ENCODE data around the gene GALK1. TPM values are rescaled to one million over a fixed set of nuclear protein-coding genes. Genes with fewer than 3 reads are reported as not detected.

Gene GALK1
- polyA plus RNA-seq, 2 of the 4 experiments (the other 2 are of a cell fraction), result 20.7 to 54.3 TPM

- 85% methylated on average over 19 of the region's 19 CpGs for WGBS (ENCODE audit: missing lambda C conversion rate)
- POLR2A ChIA-PET, result interaction anchor here (1.0 to 1.6 kb wide), 2 partner anchors 23 to 27 kb away, joined by 3 to 6 read pairs; no protein-coding TSS in a partner anchor
These were observed 12.0 kb downstream of the GALK1 start for GRCh38 chr17:75752802-75753513.

GRCh38 chr17:75752405-75752709 is 12.6 kb downstream of the GALK1 start:
- no peak for FAIRE-seq
- H3K4me2 ChIP-seq, result no peak overlapping the region
- H3K4me3 ChIP-seq, result no peak overlapping the region
- ChIA-PET CTCF (interaction anchor here (0.6 to 43.5 kb wide), 6 partner anchors 8 to 108 kb away, joined by 3 to 1931 read pairs (median 4); partner anchors contain the start of genes GALK1, RECQL5, SAP30BP and SMIM5), POLR2A (interaction anchor here (1.0 kb wide), 1 partner anchor 23 kb away, joined by 3 read pairs; no protein-coding TSS in a partner anchor)
- 93% methylated on average over 10 of the region's 10 CpGs for WGBS (ENCODE audit: missing lambda C conversion rate)
- ATAC-seq, result no peak
- peaks cover 10% of the 10 kb centered on the region for H3K4me1 ChIP-seq
- H3K27ac ChIP-seq, result no peak overlapping the region
- no peak for DNase-seq (ENCODE audit: low read depth in 1 of 2, low spot score in 1 of 2)
- no peak for TF ChIP-seq NPAS2 (CRISPR knock-in tag; IDR thresholded peaks at IDR 0.05; ENCODE audit: borderline replicate concordance)
- no peak for TF ChIP-seq MAZ (IDR thresholded peaks at IDR 0.05; ENCODE audit: borderline replicate concordance, low read depth, low read length)
- no peak for TF ChIP-seq MAFK (IDR thresholded peaks at IDR 0.05; ENCODE audit: partially characterized antibody)
- no peak for TF ChIP-seq BHLHE40 (IDR thresholded peaks at IDR 0.05; ENCODE audit: low read depth, low read length)
- TF ChIP-seq CBX8 (IDR thresholded peaks at IDR 0.05), result no peak
- TF ChIP-seq CBX2 (IDR thresholded peaks at IDR 0.05; ENCODE audit: borderline replicate concordance, low read depth), result no peak
- TF ChIP-seq, protein P1, sequence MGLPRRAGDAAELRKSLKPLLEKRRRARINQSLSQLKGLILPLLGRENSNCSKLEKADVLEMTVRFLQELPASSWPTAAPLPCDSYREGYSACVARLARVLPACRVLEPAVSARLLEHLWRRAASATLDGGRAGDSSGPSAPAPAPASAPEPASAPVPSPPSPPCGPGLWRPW (IDR thresholded peaks at IDR 0.05), result no peak
- no peak for TF ChIP-seq SREBF2 (IDR thresholded peaks at IDR 0.05)
- no peak for TF ChIP-seq JUNB (IDR thresholded peaks at IDR 0.05)
- TF ChIP-seq EHF (CRISPR knock-in tag; IDR thresholded peaks at IDR 0.05), result no peak
- no peaks in the 10 kb centered on the region for H3K9me3 ChIP-seq

More at GRCh38 chr17:75752802-75753513, 12.0 kb downstream of the GALK1 start:
- TF ChIP-seq CEBPB (IDR thresholded peaks at IDR 0.05) (no peak), CBX8 (IDR thresholded peaks at IDR 0.05) (no peak), CHD4 (IDR thresholded peaks at IDR 0.05; ENCODE audit: borderline replicate concordance) (peak; percentile 92), FOSL2 (IDR thresholded peaks at IDR 0.05) (no peak), FOSL2 (CRISPR knock-in tag; IDR thresholded peaks at IDR 0.05) (0 out of 2 replicates have a peak, but pooled peaks have one; percentile 9), HDAC2 (IDR thresholded peaks at IDR 0.05) (peak; percentile 80; the same call in 1 of the 2 replicates), TP53 (CRISPR knock-in tag; IDR thresholded peaks at IDR 0.05) (no peak), HOXB5 (CRISPR knock-in tag; IDR thresholded peaks at IDR 0.05) (no peak), EP300 (IDR thresholded peaks at IDR 0.05) (no peak), ESRRA (IDR thresholded peaks at IDR 0.05; ENCODE audit: borderline replicate concordance, low read length) (no peak), KDM1A (IDR thresholded peaks at IDR 0.05; ENCODE audit: low read depth) (peak; percentile 94; the same call in 1 of the 2 replicates)
- TF ChIP-seq, protein P2, sequence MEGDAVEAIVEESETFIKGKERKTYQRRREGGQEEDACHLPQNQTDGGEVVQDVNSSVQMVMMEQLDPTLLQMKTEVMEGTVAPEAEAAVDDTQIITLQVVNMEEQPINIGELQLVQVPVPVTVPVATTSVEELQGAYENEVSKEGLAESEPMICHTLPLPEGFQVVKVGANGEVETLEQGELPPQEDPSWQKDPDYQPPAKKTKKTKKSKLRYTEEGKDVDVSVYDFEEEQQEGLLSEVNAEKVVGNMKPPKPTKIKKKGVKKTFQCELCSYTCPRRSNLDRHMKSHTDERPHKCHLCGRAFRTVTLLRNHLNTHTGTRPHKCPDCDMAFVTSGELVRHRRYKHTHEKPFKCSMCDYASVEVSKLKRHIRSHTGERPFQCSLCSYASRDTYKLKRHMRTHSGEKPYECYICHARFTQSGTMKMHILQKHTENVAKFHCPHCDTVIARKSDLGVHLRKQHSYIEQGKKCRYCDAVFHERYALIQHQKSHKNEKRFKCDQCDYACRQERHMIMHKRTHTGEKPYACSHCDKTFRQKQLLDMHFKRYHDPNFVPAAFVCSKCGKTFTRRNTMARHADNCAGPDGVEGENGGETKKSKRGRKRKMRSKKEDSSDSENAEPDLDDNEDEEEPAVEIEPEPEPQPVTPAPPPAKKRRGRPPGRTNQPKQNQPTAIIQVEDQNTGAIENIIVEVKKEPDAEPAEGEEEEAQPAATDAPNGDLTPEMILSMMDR (IDR thresholded peaks at IDR 0.05), result no peak; the same call in 2 of the 3 replicates
- DNase-seq (ENCODE audit: low read depth in 1 of 2, low spot score in 1 of 2) (no peak), ATAC-seq (no peak), FAIRE-seq (no peak)
- no peak overlapping the region for H3K4me2 ChIP-seq
- H3K4me1 ChIP-seq, result peaks cover 6% of the 10 kb centered on the region; the same call in 1 of the 3 replicates
- no peaks in the 10 kb centered on the region for H3K9me3 ChIP-seq
- no peak overlapping the region for H3K4me3 ChIP-seq
- no peak overlapping the region for H3K27ac ChIP-seq
- CTCF ChIA-PET, result interaction anchor here (0.6 to 43.5 kb wide), 12 partner anchors 7 to 570 kb away, joined by 3 to 1931 read pairs (median 3); partner anchors contain the start of genes GALK1, RECQL5, SAP30BP and SMIM5

- WGBS (ENCODE audit: missing lambda C conversion rate), result 93% methylated on average over 24 of the region's 24 CpGs
- ATAC-seq, result no peak
- peaks cover 12% of the 10 kb centered on the region for H3K4me1 ChIP-seq
- H3K4me2 ChIP-seq, result no peak overlapping the region
- ChIA-PET POLR2A (interaction anchor here (1.2 kb wide), 1 partner anchor 28 kb away, joined by 4 read pairs; a partner anchor contains a TSS), CTCF (interaction anchor here (0.6 to 43.5 kb wide), 10 partner anchors 7 to 411 kb away, joined by 3 to 1931 read pairs (median 66); partner anchors contain the start of genes GALK1, ITGB4, RECQL5 and SAP30BP)
- no peak for DNase-seq (ENCODE audit: low read depth in 1 of 2, low spot score in 1 of 2)
- no peaks in the 10 kb centered on the region for H3K9me3 ChIP-seq
- H3K27ac ChIP-seq, result no peak overlapping the region
- H3K4me3 ChIP-seq, result no peak overlapping the region
- no peak for FAIRE-seq
- TF ChIP-seq RFX5 (IDR thresholded peaks at IDR 0.05) (no peak), ELK1 (IDR thresholded peaks at IDR 0.05; ENCODE audit: low read depth, low read length) (no peak), TP53 (CRISPR knock-in tag; IDR thresholded peaks at IDR 0.05) (no peak), GATA3 (IDR thresholded peaks at IDR 0.05; ENCODE audit: borderline replicate concordance) (no peak), NFE2L2 (conservative IDR thresholded peaks at IDR 0.05; ENCODE audit: low read length) (no peak)
- TF ChIP-seq, protein P1 (IDR thresholded peaks at IDR 0.05), result no peak
- TF ChIP-seq, protein P3, sequence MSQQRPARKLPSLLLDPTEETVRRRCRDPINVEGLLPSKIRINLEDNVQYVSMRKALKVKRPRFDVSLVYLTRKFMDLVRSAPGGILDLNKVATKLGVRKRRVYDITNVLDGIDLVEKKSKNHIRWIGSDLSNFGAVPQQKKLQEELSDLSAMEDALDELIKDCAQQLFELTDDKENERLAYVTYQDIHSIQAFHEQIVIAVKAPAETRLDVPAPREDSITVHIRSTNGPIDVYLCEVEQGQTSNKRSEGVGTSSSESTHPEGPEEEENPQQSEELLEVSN (IDR thresholded peaks at IDR 0.05; ENCODE audit: borderline replicate concordance, low read depth), result no peak
- TF ChIP-seq, protein P4, sequence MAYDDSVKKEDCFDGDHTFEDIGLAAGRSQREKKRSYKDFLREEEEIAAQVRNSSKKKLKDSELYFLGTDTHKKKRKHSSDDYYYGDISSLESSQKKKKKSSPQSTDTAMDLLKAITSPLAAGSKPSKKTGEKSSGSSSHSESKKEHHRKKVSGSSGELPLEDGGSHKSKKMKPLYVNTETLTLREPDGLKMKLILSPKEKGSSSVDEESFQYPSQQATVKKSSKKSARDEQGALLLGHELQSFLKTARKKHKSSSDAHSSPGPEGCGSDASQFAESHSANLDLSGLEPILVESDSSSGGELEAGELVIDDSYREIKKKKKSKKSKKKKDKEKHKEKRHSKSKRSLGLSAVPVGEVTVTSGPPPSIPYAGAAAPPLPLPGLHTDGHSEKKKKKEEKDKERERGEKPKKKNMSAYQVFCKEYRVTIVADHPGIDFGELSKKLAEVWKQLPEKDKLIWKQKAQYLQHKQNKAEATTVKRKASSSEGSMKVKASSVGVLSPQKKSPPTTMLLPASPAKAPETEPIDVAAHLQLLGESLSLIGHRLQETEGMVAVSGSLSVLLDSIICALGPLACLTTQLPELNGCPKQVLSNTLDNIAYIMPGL (CRISPR knock-in tag; IDR thresholded peaks at IDR 0.05; ENCODE audit: borderline replicate concordance), result no peak
These were observed 13.2 kb downstream of the GALK1 start for GRCh38 chr17:75751676-75752404.
